SW 1271 (cell line): ENCODE measurements around the gene C5AR1.
"Not testable (repeated sequence)": the region's sequence is repeated elsewhere in the genome, so short reads cannot be mapped to it uniquely, and the experiment has no call there.

ENCODE experiments used
- DNase-seq, 2 experiments: peaks; one replicate each; lab custom pipeline; 2025; lab: John Stamatoyannopoulos, UW

C5AR1 gene

DNA sequence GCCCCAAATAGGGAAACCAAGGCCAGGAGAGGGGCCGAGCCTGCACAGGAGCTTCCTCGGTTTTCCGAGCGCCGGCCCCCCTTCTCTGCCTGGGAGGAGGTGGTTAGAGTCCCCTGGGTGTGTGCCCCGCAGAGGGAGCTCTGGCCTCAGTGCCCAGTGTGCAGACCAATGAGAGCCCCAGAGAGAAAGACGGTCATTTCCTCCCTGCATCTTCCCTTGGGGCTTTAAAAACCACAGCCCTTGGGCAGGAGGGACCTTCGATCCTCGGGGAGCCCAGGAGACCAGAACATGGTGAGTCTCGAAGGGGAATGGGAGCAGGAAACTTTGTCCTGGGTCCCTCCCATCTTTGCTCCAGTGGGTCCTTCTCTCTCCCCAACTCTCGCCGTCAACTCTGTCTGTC lies at the start of gene C5AR1:
Gene C5AR1 (plus strand): TSS at position 254 of the 400 bp plus-strand sequence. CDS start 35 bp downstream, at position 289.
- no peak for DNase-seq

DNA sequence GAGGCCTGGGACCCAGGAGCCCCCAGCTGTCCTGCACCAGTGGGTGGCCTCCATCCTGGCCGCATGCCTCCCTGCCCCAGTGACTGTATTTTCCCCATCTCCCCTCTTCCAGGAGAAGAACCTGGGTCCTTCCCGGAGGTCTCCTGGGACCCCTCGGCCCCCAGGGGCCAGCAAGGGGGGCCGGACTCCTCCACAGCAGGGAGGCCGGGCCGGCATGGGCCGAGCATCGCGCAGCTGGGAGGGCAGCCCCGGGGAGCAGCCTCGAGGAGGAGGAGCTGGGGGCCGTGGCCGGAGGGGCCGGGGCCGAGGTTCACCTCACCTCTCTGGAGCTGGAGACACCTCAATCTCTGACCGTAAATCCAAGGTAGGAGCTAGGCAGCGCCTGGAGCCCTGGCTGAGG lies 49.2 kb upstream of the C5AR1 start:
- no peak for DNase-seq

DNA sequence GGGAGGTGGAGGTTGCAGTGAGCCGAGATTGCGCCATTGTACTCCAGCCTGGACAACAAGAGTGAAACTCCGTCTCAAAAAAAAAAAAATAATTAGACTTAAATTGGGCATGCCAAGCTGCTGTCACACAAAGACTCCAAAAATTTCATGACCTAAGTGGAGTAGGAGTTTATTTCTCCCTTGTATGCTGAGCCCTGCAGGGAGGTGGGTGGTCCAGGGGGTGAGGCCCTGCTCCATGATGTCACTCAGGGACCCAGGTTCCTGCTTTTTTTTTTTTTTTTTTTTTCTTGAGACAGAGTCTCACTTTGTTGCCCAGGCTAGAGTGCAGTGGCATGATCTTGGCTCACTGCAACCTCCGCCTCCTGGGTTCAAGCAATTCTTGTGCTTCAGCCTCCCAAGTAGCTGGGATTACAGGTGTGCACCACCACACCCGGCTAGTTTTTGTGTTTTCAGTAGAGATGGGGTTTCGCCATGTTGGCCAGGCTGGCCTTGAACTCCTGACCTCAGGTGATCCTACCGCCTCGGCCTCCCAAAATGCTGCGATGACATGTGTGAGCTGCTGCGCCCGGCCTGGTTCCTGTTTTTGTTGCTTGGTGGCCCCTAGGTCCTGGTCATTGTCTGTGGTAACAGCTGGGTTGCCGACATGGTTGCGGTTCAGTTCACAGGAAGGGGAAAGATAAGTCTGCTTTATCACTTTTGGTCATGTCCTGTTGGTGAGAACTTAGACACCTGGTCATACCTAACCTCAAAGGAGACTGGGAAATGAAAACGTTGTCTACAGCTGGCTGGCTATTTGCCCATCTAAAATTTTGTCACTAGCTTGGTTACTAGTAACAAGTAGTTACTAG lies 47.5 kb upstream of the C5AR1 start:
- DNase-seq: not testable (repeated sequence)

DNA sequence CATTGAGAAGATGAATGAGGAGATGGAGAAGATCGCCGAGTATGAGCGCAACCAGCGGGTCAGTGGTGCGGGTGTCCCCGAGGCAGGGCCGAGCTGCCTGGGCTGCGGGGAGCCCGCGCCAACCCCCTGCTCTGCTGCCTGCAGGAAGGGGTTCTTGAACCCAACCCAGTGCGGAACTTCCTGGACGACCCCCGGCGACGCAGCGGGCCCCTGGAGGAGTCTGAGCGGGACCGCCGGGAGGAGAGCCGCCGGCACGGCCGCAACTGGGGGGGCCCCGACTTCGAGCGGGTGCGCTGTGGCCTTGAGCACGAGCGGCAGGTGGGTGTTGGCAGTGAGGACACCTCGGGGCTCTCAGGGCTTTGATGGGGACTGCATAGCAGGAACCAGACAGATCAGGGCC lies 45.0 kb upstream of the C5AR1 start:
- DNase-seq: no peak

DNA sequence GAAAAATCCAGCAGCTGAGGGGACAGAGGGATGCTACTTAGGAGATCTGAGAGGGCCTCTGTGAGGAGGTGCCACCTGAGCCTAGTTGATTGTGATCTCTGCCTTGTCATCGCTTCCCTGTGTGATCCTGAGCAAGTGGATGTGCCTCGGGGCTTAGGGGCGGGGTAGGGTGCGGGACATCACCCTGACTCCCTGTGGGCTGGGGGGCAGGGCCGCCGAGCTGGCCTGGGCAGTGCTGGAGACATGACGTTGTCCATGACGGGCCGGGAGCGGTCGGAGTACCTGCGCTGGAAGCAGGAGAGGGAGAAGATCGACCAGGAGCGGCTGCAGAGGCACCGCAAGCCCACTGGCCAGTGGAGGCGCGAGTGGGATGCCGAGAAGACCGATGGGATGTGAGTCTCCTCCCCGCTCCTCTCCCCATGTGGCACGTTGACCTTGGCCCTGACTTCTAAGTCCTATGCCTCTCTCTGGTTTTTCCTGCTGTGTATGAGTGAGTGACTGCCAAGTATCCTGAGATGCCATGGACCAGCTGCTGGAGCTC lies 43.2 kb upstream of the C5AR1 start:
- no peak for DNase-seq

DNA sequence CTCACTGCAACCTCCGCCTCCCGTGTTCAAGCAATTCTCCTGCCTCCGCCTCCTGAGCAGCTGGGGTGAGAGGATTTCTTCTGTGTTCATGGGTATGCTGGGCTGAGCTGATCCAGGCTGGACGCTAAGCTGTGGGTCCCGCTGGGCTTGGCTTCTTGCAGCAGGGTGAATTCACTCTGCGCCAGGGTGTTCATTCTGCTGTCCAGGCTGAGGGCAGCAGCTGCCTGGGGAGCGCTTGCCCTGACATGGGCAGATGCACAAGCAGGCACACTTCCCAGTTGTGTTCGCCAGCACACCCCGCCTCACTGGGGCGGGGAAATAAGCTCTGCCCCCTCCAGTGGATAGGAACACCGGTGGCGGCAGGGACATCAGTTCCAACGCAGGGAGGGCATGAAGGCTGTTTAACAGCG lies 42.3 kb upstream of the C5AR1 start:
- DNase-seq: no peak

DNA sequence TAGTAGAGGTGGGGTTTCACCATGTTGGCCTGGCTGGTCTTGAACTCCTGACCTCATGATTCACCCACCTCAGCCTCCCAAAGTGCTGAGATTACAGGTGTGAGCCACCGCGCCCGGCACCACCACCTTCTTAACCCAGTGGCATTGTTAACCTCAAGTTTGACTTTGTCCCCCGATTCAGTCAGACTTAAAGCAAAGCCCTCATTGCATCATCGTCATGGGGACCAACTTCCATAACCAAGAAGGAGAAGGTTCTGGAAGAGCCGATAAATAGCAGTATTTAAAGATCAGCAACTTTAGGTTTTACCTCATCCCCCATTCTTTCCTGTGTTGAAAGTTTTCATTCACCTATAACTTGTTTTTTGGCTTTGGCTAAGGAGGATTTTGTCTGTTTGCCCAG lies 41.6 kb upstream of the C5AR1 start:
- no peak for DNase-seq

DNA sequence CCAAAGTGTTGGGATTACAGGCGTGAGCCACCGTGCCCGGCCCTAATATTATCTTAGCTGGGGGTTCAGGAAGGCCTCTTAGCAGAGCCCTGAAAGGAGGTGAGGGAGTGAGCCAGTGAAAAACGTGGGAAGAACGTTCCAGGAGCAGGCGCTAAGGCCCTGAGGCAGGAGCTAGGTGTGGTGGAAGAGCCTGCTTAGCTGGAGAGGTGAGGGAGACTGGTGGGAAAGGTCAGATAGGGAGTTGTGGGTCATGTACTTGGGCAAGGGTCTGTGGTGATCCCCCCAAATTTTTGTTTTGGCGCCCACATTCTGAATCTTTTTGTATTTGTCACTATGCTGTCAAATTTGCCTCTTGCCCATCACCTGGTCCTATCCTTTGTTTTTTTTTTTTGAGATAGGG lies 40.1 kb upstream of the C5AR1 start:
- no peak for DNase-seq

DNA sequence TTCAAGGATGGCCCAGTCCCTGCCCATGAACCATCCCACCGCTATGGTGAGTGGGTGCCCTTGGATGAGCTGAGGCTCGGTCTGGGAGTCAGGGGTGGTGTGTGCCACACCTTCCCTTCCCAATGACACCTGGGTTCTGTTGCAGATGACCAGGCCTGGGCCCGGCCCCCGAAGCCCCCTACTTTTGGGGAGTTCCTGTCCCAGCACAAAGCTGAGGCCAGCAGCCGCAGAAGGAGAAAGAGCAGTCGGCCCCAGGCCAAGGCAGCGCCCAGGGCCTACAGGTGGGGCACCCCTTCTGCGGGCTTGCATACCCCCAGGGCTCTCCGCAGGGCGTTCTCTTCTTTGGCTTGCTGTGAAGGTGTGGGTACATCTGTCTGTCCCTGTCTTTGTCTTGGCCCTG lies 39.3 kb upstream of the C5AR1 start:
- no peak for DNase-seq

DNA sequence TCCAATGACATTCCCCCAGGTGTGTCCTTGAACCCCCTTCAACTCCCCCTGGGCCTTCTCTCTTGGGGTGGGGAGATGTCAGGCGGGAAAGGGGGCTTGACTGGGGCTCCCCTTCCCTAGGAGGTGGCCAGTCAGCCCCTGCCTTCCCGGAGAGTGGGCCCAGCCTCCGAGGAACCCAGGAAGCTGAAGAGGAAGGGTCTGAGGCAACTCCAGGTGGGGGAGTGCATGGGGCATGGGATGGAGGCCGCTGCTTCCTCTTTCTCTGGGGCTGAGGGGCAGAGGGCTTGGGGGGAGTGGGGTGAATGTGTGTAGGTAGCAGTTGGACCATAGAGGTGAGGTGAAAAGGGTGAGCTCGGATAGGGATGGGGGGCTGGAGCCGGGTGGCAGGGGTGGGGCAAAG lies 37.7 kb upstream of the C5AR1 start:
- no peak for DNase-seq

DNA sequence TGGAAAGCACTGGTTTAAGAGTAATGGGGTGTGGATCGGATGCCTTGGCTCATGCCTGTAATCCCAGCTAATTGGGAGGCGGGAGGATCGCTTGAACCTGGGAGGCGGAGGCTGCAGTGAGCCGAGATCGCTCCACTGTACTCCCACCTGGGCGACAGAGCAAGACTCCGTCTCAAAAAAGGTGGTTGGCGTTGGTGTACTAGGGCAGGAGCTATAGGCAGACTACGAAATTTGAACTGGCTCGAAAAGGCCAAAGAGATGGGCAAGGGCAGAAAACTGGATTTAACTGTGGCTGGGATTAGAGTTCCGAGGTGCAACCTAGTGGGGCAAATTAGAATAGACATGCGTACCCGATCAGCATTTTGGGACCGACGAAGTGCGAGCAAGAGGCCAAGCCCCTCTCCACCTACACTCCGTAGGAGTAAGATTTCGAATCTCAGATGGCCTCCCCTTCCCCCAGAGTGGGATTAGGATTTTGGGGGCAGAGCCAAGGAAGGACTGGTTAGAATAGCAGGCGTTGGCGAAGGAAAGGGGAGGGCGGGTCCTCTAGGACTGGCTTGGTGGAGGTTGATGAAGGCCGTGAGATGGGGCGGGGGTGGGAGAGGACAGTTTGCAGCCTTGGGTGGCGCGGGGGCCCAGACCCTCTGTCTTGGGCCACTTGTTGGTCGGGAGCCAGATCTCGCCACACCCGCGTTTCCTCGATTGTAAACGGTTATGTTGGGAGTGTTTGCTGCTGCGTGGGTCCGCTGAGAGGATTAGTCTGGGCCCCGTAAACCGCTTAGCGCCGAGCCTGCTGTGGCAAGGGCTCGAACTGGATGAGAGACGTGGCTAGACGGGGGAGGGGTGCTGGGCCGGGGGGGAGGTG lies 37.0 kb upstream of the C5AR1 start:
- DNase-seq: no peak

DNA sequence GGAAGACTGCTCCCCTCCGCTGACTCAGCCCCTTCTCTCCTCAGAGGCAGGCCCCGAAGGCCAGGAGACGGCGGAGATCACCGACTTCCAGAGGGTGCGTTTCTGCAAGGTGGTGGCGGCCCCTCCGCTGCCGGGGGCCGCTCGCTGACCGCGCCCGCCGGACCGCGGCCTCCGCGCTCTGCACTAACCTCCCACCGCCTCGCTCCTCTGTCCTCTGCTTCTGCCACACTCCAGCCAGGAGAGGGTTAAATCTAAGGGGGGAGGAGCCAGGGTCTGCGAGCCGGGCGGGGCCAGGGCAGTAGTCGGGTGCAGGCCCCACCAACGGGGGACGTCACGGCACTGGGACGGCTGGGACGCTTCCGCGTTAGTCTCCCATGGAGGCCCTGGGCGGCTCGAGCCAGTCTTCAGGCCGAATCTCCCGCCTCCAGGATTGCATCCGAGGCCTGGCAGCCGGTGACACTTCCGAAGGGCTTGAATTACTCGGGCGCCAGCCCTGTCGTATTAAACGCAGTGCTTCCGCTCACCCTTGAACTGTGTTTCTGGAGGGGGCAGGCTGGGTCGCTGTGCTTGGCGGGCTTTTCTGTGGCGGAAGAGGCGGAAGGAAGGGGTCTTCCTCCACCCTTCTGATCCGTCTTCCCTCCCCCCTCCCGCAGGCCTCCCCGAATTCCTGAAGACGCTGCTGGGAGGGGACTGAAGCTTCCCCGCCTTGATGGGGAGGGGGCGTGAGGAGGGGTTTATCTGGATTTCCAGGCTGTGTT lies 36.2 kb upstream of the C5AR1 start:
- DNase-seq: peak; percentile 58 to 86

DNA sequence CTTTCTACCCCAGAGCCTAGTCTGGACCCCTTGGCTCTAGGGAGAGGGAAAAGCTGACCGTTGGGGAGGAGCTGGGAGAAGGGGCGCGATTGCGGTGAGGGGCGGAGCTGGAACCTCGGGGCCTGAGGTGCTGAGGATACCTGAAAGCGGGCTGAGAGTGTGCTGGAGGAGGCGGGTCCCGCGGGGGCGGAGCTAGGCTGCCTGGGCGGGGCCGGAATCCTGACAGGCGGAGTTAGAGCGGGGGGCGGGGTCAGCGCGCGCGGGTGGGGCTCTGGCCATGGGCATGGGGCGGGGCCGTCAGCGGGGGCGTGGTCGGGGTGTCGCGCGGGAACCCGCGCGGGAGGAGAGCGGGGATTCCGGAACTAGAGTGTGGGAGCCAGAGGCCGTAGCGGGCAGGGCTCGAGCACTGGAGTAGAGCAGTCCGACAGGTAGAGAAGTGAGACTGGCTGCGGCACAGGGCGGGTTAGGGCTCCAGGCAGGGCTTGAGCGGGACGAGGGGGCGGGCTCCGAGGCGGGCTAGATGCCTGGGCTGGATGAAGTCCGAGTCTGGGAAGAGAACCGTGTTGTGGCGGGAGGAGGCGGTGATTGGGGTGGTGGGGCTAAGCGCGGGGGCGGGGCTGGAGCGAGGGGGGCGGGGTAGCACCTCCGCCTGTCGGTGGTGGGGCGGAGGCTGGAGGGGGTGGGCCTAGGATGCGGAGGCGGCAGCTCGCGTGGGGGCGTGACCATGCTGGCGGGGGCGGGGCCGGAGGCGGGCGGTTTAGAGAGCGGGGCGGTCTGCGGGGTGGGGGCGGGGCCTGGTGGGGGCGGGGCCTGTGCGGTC lies 35.4 kb upstream of the C5AR1 start, which contains the start of gene INAFM1:
Gene INAFM1 (plus strand): TSS at position 815 of the 820 bp plus-strand sequence. CDS start 35 bp downstream, outside the sequence.
- DNase-seq: peak; percentile 34 to 93

DNA sequence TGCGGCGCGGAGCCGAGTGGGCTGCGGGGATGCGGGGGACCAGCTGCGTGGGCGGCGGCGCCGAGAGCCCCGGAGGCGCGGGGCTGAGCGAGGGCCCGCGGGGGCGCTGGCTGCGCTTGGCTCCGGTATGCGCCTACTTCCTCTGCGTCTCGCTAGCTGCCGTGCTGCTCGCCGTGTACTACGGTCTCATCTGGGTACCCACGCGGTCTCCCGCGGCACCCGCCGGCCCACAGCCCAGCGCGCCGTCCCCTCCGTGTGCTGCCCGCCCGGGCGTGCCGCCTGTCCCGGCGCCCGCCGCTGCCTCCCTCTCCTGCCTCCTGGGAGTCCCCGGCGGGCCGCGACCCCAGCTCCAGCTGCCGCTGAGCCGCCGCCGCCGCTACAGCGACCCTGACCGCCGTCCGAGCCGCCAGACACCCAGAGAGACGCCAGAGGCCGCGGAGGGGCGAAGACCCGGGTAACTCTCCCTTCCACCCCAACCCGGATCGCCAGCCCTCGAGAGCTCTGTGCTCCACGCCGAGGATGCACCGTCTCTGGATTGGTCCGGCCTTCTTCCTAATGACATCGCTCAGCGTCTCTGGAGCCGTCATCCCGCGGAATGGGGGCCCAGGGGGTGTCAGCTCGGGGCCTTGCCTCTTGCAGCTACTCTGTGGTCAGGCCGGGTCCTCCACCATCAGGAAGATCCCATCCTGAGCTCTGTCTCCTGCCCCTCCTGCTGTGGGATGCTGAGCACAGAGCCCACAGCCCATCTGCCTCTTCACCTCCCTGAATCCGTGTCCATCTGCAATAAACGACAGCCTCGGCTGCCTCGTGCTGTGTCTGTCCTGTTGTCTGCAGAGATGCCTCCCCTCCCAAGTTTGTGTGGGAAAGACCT lies 34.5 kb upstream of the C5AR1 start:
- no peak for DNase-seq

DNA sequence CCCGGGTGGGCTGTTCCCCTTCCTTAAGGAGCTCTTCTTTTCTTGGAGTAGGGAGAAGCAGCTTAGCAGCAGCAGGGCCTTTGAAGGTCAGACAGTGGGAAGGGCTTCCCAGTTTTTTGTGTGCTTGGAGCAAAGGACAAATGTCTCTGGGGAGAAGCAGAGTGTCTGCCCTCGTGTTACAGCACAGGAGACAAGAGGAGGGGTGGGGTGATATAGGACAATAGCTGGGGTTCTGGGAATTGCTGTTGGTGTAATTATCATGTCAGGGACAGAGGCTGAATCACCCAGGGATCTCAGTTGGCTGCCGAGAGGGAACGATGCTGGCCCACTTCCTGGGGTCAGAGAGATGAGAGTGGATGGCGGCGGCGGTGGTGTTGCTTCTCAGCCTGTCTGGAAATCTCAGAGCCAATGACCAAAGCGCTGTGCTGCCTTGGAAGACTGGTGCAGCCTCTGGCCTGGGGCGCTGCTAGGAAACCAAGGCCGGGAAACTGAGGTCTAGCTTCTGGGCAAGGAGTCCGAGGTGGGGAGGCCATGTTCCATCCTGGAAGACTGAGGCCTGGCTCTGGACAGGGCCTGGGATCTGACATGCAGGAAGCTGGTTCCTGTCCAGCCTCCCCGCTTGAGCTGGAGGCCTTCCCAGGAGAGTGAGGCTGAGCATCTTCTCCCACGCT lies 33.7 kb upstream of the C5AR1 start:
- DNase-seq: no peak

DNA sequence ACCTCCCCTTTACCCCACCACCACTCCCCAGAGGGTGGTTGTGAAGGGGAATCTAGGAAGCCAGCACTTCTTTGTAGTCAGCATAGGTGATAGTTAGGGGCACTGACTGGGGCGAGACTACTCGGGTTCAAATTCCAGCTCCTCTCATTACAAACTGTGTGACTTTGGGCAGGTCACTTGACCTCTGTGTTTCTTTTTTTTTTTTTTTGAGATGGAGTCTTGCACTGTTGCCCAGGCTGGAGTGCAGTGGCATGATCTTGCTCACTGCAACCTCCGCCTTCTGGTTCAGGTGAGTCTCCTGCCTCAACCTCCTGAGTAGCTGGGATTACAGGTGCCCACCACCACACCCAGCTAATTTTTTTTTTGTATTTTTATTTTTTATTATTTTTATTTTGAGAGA lies 33.1 kb upstream of the C5AR1 start:
- DNase-seq: not testable (repeated sequence)

DNA sequence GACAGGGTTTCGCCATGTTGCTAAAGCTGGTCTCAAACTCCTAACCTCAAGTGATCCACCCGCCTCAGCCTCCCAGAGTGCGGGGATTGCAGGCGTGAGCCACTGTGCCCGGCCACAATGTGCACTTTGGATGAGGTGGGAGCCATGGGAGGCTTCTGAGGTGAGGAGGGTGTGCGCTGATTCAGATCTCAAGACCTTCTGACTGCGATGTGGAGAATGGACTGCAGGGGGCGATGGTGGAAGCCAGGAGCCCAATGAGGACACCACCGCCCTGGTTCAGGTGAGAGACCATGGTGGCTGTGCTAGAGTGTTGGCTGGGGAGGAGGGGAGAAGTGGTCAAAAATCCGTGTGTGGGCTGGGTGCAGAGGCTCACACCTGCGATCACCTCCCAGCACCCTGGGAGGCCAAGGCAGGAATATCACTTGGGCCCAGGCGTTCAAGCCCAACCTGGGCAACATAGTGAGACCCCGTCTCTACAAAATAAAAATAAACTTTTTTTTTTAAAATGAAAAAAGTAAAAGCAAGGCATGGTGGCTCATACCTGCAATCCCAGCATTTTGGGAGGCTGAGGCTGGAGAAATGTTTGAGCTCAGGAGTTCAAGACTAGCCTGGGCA lies 29.4 kb upstream of the C5AR1 start:
- DNase-seq: peak in 1 of 2 experiments; percentile 7

DNA sequence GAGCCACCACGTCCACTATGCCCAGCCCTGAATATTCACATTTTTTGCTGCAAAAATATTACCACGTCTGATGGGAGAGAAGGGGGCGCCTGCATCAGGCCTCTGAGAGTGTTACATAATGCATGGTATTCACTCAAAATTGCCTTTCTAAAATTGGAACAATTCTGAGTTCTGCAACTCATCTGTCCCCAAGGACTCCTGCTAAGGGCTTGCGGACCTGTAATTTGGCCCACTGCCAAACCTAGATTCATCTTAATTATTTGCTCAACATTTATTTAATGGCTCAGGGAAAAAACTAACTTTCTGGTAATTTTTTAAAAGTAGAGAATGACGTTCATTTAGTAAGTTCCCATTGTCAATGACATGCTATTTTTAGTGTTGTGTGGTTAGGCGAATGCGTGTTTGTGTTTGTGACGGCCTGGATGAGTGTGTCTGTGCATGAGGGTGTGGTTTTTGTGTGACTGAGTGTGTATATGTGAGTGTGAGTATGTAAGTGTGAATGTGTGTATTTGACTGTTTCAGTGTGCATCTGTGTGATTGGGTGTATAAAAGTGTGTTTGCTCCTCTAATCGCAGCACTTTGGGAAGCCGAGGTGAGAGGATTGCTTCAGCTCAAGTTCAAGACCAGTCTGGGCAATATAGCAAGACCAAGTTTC lies 26.1 kb upstream of the C5AR1 start:
- no peak for DNase-seq
